HL-60 (cell line): ENCODE measurements around the gene EPHX1.

Source experiments
- TF ChIP-seq, protein P1 (sequence below): IDR thresholded peaks from one replicate; pipeline ENCODE4 v1.5.1; 2011; ENCODE audit warnings: low read length, control low read depth, inconsistent platforms; ENCODE audit not compliant: insufficient read depth
- TF ChIP-seq, protein P2 (sequence below): IDR thresholded peaks from 2 replicates; pipeline ENCODE4 v1.6.1; 2012; ENCODE audit warnings: low read depth; ENCODE audit not compliant: insufficient replicate concordance

DNA sequence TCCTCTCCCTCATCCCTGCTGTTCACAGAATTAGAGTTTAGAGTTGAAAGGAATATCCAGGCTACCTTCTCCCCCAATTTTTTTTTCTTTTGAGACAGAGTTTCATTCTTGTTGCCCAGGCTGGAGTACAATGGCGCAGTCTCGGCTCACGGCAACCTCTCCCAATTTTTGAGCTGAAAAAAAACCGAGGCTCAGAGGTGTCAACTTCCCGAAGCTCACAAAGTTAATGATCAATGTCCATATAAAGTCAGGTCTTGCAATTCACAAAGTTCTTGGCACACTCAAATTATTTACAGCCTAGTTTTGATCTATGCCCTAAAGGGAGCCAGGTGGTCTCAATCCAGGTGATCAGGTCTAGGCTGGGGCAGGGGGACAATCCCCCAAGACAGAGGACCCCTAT lies 79.8 kb downstream of the EPHX1 start:
- TF ChIP-seq, protein P1, sequence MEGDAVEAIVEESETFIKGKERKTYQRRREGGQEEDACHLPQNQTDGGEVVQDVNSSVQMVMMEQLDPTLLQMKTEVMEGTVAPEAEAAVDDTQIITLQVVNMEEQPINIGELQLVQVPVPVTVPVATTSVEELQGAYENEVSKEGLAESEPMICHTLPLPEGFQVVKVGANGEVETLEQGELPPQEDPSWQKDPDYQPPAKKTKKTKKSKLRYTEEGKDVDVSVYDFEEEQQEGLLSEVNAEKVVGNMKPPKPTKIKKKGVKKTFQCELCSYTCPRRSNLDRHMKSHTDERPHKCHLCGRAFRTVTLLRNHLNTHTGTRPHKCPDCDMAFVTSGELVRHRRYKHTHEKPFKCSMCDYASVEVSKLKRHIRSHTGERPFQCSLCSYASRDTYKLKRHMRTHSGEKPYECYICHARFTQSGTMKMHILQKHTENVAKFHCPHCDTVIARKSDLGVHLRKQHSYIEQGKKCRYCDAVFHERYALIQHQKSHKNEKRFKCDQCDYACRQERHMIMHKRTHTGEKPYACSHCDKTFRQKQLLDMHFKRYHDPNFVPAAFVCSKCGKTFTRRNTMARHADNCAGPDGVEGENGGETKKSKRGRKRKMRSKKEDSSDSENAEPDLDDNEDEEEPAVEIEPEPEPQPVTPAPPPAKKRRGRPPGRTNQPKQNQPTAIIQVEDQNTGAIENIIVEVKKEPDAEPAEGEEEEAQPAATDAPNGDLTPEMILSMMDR: no peak
- TF ChIP-seq, protein P2, sequence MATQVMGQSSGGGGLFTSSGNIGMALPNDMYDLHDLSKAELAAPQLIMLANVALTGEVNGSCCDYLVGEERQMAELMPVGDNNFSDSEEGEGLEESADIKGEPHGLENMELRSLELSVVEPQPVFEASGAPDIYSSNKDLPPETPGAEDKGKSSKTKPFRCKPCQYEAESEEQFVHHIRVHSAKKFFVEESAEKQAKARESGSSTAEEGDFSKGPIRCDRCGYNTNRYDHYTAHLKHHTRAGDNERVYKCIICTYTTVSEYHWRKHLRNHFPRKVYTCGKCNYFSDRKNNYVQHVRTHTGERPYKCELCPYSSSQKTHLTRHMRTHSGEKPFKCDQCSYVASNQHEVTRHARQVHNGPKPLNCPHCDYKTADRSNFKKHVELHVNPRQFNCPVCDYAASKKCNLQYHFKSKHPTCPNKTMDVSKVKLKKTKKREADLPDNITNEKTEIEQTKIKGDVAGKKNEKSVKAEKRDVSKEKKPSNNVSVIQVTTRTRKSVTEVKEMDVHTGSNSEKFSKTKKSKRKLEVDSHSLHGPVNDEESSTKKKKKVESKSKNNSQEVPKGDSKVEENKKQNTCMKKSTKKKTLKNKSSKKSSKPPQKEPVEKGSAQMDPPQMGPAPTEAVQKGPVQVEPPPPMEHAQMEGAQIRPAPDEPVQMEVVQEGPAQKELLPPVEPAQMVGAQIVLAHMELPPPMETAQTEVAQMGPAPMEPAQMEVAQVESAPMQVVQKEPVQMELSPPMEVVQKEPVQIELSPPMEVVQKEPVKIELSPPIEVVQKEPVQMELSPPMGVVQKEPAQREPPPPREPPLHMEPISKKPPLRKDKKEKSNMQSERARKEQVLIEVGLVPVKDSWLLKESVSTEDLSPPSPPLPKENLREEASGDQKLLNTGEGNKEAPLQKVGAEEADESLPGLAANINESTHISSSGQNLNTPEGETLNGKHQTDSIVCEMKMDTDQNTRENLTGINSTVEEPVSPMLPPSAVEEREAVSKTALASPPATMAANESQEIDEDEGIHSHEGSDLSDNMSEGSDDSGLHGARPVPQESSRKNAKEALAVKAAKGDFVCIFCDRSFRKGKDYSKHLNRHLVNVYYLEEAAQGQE: no peak
